HepG2 (cell line): ENCODE data around the gene KIF6. TPM values are rescaled to one million over a fixed set of nuclear protein-coding genes. Genes with fewer than 3 reads are reported as not detected.

ENCODE experiments used
- ATAC-seq: fragments of 200-7000 bp; cut with Tn5 transposase; 3 replicates; pipeline ENCODE4 v1.9.1; 2020; ENCODE audit warnings: mild to moderate bottlenecking, moderate library complexity
- BruUV-seq: library from RNA; stranded (reverse); fragments of 400-500 nt; replicated peaks from 2 replicates; lab custom pipeline; 2021; lab: Mats Ljungman, UMichigan
- CTCF ChIA-PET: fragments of 300-600 bp; formaldehyde crosslinking; extraction: SDS; loops from one replicate; lab custom pipeline; 2021; ENCODE audit warnings: low total read pairs, inconsistent platforms, low intra/inter-chr PET ratio; lab: Yijun Ruan, JAX
- POLR2A ChIA-PET: fragments of 350-600 bp; sonication (Branson Sonifier 250); formaldehyde crosslinking; loops from one replicate; lab custom pipeline; 2020; ENCODE audit warnings: antibody characterized with exemption, inconsistent platforms; lab: Yijun Ruan, JAX
- DNase-seq: peaks from one replicate; pipeline ENCODE4 v3.0.0-alpha.2; 2015; ENCODE audit warnings: low spot score
- FAIRE-seq: peaks from 3 replicates; lab custom pipeline; 2011; peaks lifted over from hg19 to GRCh38; lab: Jason Lieb, UNC
- H2AFZ ChIP-seq: one replicate; pipeline ENCODE4 v1.6.1; 2011; ENCODE audit warnings: low read length, inconsistent platforms
- H3K27ac ChIP-seq: fragments of 300-600 bp; 3 replicates; pipeline ENCODE4 v1.8.0; 2011; ENCODE audit warnings: mixed run types, mild to moderate bottlenecking, mixed read lengths, low read length, inconsistent platforms; ENCODE audit not compliant: insufficient read depth; ENCODE audit errors: extremely low read length
- H3K27me3 ChIP-seq, 2 experiments: fragments of 200-600 bp in 1 of 2; 2 replicates in 1 of 2; 3 replicates in 1 of 2; pipeline versions ENCODE4 v1.6.0 to v1.8.0; 2011; ENCODE audit warnings: low read length in 2 of 2, mild to moderate bottlenecking in 2 of 2, moderate library complexity in 2 of 2, inconsistent platforms in 1 of 2; ENCODE audit not compliant: insufficient read depth in 2 of 2, control insufficient read depth in 1 of 2
- H3K36me3 ChIP-seq, 2 experiments: fragments of 200-600 bp in 1 of 2; replicated peaks in 1 of 2; 2 replicates in 1 of 2; 3 replicates in 1 of 2; pipeline versions ENCODE4 v1.5.1 to v1.8.0; 2011; ENCODE audit warnings: low read length in 2 of 2, inconsistent platforms in 1 of 2; ENCODE audit not compliant: insufficient read depth in 2 of 2, control insufficient read depth in 1 of 2
- H3K4me1 ChIP-seq: 2 replicates; pipeline ENCODE4 v1.5.1; 2012; ENCODE audit warnings: low read length, inconsistent platforms; ENCODE audit not compliant: insufficient read depth
- H3K4me2 ChIP-seq: 2 replicates; pipeline ENCODE4 v1.6.0; 2011; ENCODE audit warnings: low read depth, low read length, inconsistent platforms
- H3K4me3 ChIP-seq, 3 experiments: fragments of 200-600 bp in 1 of 3; sonication (generic), shearing (Covaris generic) in 1 of 3; replicated peaks in 1 of 3; 2 replicates each; pipeline ENCODE4 v1.5.1; 2011 to 2016; ENCODE audit warnings: low read length in 3 of 3, inconsistent platforms in 2 of 3, low read depth in 2 of 3, mild to moderate bottlenecking in 2 of 3, control low read depth in 1 of 3, mixed read lengths in 1 of 3; ENCODE audit not compliant: insufficient read depth in 1 of 3
- H3K79me2 ChIP-seq: one replicate; pipeline ENCODE4 v1.6.1; 2011; ENCODE audit warnings: low read length, inconsistent platforms; ENCODE audit not compliant: insufficient read depth
- H3K9ac ChIP-seq: 2 replicates; pipeline ENCODE4 v1.6.0; 2011; ENCODE audit warnings: mild to moderate bottlenecking, low read depth, low read length, inconsistent platforms; ENCODE audit not compliant: insufficient read depth
- H3K9me3 ChIP-seq: 2 replicates; pipeline ENCODE4 v1.5.1; 2012; ENCODE audit warnings: mild to moderate bottlenecking, low read length
- H4K20me1 ChIP-seq: 2 replicates; pipeline ENCODE4 v1.6.0; 2011; ENCODE audit warnings: inconsistent platforms, mild to moderate bottlenecking, low read length, moderate library complexity; ENCODE audit not compliant: insufficient read depth
- ATF2 ChIP-seq: sonication (generic); formaldehyde crosslinking; IDR thresholded peaks from 2 replicates; pipeline ENCODE4 v1.4.0; 2020; ENCODE audit warnings: missing genetic modification reagents
- DMAP1 ChIP-seq: IDR thresholded peaks from 2 replicates; pipeline ENCODE4 v1.6.1; 2016
- FOXP1 ChIP-seq, 2 experiments: fragments of 450-650 bp in 1 of 2; IDR thresholded peaks; 2 replicates each; pipeline ENCODE4 v1.6.1; 2017 to 2018; ENCODE audit warnings: antibody characterized with exemption in 1 of 2
- IRX3 ChIP-seq: sonication (generic); formaldehyde crosslinking; IDR thresholded peaks from 2 replicates; pipeline ENCODE4 v1.8.1; 2023; ENCODE audit warnings: mild to moderate bottlenecking, low read depth, missing genetic modification reagents, borderline replicate concordance
- KMT2A ChIP-seq: sonication (generic); formaldehyde crosslinking; IDR thresholded peaks from 2 replicates; pipeline ENCODE4 v1.4.0; 2020; ENCODE audit warnings: missing genetic modification reagents
- NFKBIZ ChIP-seq: IDR thresholded peaks from 2 replicates; pipeline ENCODE4 v1.6.1; 2018; ENCODE audit warnings: missing genetic modification reagents, missing compliant biosample characterization
- THAP7 ChIP-seq: sonication (generic); formaldehyde crosslinking; IDR thresholded peaks from 2 replicates; pipeline ENCODE4 v1.8.1; 2023; ENCODE audit warnings: mild to moderate bottlenecking, missing genetic modification reagents
- ZBTB38 ChIP-seq: sonication (generic); formaldehyde crosslinking; IDR thresholded peaks from 2 replicates; pipeline ENCODE4 v1.5.1; 2020; ENCODE audit warnings: mild to moderate bottlenecking, missing genetic modification reagents
- ZNF432 ChIP-seq: sonication (generic); formaldehyde crosslinking; IDR thresholded peaks from 2 replicates; pipeline ENCODE4 v1.5.0; 2020; ENCODE audit warnings: missing genetic modification reagents, mild to moderate bottlenecking, borderline replicate concordance
- WGBS: methylation state at CpG from one replicate; pipeline ENCODE4 v1.1.6; 2017; ENCODE audit warnings: low lambda C conversion rate; 5-methylcytosine and 5-hydroxymethylcytosine counted together
- in situ Hi-C: cut with HindIII; loops from 2 replicates; pipeline ENCODE4 v1.10.0; 2017; ENCODE audit warnings: low pct_unique_long_range_greater_than_20kb; ENCODE audit not compliant: extremely low pct_ligation_motif_present
- intact Hi-C: fragments of 100-400 bp; cut with micrococcal nuclease; formaldehyde crosslinking; loops from one replicate; pipeline ENCODE4 v1.10.0; 2022; ENCODE audit not compliant: unreplicated experiment
- polyA plus RNA-seq, 8 experiments: library from polyadenylated mRNA; depleted of rRNA in 3 of 8; stranded (reverse) in 7 of 8; unstranded in 1 of 8; fragments of >200 nt; fragmentation: Illumina TruSeq in 4 of 8; extraction: Trizol in 4 of 8; gene quantifications; 2 replicates each; pipeline versions ENCODE4 v1.2.1 to v1.2.3, GENCODE V29; 2011 to 2016; ENCODE audit warnings: low read depth in 4 of 8, missing spikeins in 1 of 8, mixed read lengths in 1 of 8; ENCODE audit not compliant: insufficient read depth in 1 of 8
- total RNA-seq, 5 experiments: library from RNA; depleted of rRNA; stranded (reverse); fragments of >200 nt; fragmentation: Illumina TruSeq; extraction: Trizol; gene quantifications; 2 replicates each; pipeline ENCODE4 v1.2.3, GENCODE V29; 2016; ENCODE audit warnings: low read depth in 1 of 5
- TF ChIP-seq, protein P1 (sequence below), 2 experiments: sonication (generic) in 1 of 2; formaldehyde crosslinking in 1 of 2; IDR thresholded peaks; 2 replicates each; pipeline versions ENCODE4 v1.5.1 to v1.6.1; 2011 to 2020; ENCODE audit warnings: borderline replicate concordance in 1 of 2, low read depth in 1 of 2, low read length in 1 of 2, mild to moderate bottlenecking in 1 of 2, missing genetic modification reagents in 1 of 2, moderate library complexity in 1 of 2
- TF ChIP-seq, protein P2 (sequence below): sonication (generic); formaldehyde crosslinking; IDR thresholded peaks from 2 replicates; pipeline ENCODE4 v1.5.1; 2020; ENCODE audit warnings: missing genetic modification reagents, mild to moderate bottlenecking, borderline replicate concordance

The KIF6 gene
- total and polyA plus RNA-seq, 2 of the 13 experiments (the other 11 are each of a cell fraction or from before 2014, with no cell fraction given): 0.04 to 0.27 TPM

GRCh38 chr6:39688494-39688893, 36.7 kb downstream of the KIF6 start:
- DNase-seq (no peak), ATAC-seq (no peak), FAIRE-seq (no peak)
- H3K79me2 ChIP-seq: no peaks in the 10 kb centered on the region
- CTCF ChIA-PET: no interaction called here
- no peak overlapping the region for H3K9ac ChIP-seq
- 3% methylated on average over 2 of the region's 2 CpGs for WGBS
- no peak overlapping the region for H3K4me2 ChIP-seq
- H3K4me3 ChIP-seq: no peak overlapping the region
- no peaks in the 10 kb centered on the region for H3K36me3 ChIP-seq
- H2AFZ ChIP-seq: no peak overlapping the region
- in situ Hi-C loops: no loop called here
- no TSS peak for BruUV-seq
- no peaks in the 10 kb centered on the region for H4K20me1 ChIP-seq
- no peaks in the 10 kb centered on the region for H3K27me3 ChIP-seq
- H3K4me1 ChIP-seq: no peaks in the 10 kb centered on the region
- intact Hi-C loops: no loop called here
- POLR2A ChIA-PET: no interaction called here
- H3K27ac ChIP-seq: no peak overlapping the region
- TF ChIP-seq ZBTB38: no peak
- no peak for TF ChIP-seq NFKBIZ (CRISPR knock-in tag)
- no peaks in the 10 kb centered on the region for H3K9me3 ChIP-seq

- H3K4me1 ChIP-seq: no peaks in the 10 kb centered on the region
- H3K4me3 ChIP-seq: no peak overlapping the region
- ChIA-PET POLR2A (no interaction called here), CTCF (no interaction called here)
- H4K20me1 ChIP-seq: no peaks in the 10 kb centered on the region
- in situ Hi-C loops: no loop called here
- ATAC-seq: no peak
- 34% methylated on average over 6 of the region's 6 CpGs for WGBS
- intact Hi-C loops: no loop called here
- H3K27me3 ChIP-seq: no peaks in the 10 kb centered on the region
- no peaks in the 10 kb centered on the region for H3K36me3 ChIP-seq
- no peak overlapping the region for H3K9ac ChIP-seq
- no peak overlapping the region for H2AFZ ChIP-seq
- no peak overlapping the region for H3K27ac ChIP-seq
- H3K9me3 ChIP-seq: no peaks in the 10 kb centered on the region
- FAIRE-seq: no peak
- TF ChIP-seq, protein P1, sequence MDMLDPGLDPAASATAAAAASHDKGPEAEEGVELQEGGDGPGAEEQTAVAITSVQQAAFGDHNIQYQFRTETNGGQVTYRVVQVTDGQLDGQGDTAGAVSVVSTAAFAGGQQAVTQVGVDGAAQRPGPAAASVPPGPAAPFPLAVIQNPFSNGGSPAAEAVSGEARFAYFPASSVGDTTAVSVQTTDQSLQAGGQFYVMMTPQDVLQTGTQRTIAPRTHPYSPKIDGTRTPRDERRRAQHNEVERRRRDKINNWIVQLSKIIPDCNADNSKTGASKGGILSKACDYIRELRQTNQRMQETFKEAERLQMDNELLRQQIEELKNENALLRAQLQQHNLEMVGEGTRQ (IDR thresholded peaks at IDR 0.05; ENCODE audit: low read depth, low read length): no peak
- TF ChIP-seq, protein P1 (CRISPR knock-in tag; IDR thresholded peaks at IDR 0.05; ENCODE audit: borderline replicate concordance): no peak
- TF ChIP-seq, protein P2, sequence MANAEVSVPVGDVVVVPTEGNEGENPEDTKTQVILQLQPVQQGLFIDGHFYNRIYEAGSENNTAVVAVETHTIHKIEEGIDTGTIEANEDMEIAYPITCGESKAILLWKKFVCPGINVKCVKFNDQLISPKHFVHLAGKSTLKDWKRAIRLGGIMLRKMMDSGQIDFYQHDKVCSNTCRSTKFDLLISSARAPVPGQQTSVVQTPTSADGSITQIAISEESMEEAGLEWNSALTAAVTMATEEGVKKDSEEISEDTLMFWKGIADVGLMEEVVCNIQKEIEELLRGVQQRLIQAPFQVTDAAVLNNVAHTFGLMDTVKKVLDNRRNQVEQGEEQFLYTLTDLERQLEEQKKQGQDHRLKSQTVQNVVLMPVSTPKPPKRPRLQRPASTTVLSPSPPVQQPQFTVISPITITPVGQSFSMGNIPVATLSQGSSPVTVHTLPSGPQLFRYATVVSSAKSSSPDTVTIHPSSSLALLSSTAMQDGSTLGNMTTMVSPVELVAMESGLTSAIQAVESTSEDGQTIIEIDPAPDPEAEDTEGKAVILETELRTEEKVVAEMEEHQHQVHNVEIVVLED (CRISPR knock-in tag): no peak
- TF ChIP-seq DMAP1 (CRISPR knock-in tag) (no peak), KMT2A (CRISPR knock-in tag) (no peak), FOXP1 (IDR thresholded peaks at IDR 0.05) (no peak), FOXP1 (CRISPR knock-in tag; IDR thresholded peaks at IDR 0.05) (no peak), ZNF432 (CRISPR knock-in tag) (no peak), ATF2 (CRISPR knock-in tag) (no peak), IRX3 (no peak), THAP7 (CRISPR knock-in tag) (no peak)
- no peak overlapping the region for H3K4me2 ChIP-seq
- H3K79me2 ChIP-seq: no peaks in the 10 kb centered on the region
- DNase-seq: no peak
- BruUV-seq: no TSS peak
Measured at GRCh38 chr6:39686976-39687375, 38.2 kb downstream of the KIF6 start.
